Stimulated activated CD8-positive, alpha-beta memory T cell treated with anti-CD3 and anti-CD28 coated beads, Interleukin-7, amount 100 ng/mL, for 1 hour (primary cell): Measurements from ENCODE around the gene ZNF546.
A peak's percentile ranks its signal among the peaks of the same experiment; 100 is the strongest.
"Not testable (repeated sequence)": the region's sequence is repeated elsewhere in the genome, so short reads cannot be mapped to it uniquely, and the experiment has no call there.

Experiments used
- DNase-seq, 2 donors: peaks; one replicate each; pipeline ENCODE4 v3.0.0-alpha.2; 2020; ENCODE audit warnings: low read depth in 2 of 2

Gene ZNF546

DNA sequence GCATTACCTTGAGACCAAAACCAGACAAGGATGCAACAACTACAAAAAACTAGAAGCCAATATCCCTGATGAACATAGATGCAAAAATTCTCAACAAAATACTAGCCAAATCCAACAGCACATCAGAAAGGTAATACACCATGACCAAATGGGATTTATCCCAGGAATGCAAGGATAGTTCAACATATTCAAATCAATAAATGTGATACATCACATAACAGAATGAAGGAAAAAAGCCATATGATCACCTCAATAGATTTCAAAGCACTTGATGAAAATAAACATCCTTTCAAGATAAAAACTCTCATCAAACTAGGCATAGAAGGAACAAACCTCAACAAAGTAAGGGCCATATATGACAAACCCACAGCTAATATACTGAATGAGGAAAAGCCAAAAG is 10.2 kb upstream of the ZNF546 start:
- DNase-seq, result no peak

DNA sequence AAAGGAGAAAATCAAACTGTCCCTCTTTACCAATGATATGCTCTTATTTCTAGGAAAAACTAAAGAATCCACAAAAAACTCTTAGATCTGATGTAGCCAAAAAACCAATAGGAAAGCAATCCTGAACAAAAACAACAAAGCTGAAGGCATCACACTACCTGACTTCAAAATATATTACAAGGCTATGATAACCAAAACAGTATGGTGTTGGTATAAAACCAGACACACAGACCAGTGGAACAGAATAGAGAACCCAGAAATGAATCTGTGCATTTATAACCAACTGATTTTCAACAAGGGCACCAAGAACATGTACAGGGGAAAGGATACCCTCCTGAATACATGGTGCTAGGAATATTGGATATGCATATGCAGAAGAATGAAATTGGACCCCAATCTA is 9.7 kb upstream of the ZNF546 start:
- DNase-seq, result no peak

DNA sequence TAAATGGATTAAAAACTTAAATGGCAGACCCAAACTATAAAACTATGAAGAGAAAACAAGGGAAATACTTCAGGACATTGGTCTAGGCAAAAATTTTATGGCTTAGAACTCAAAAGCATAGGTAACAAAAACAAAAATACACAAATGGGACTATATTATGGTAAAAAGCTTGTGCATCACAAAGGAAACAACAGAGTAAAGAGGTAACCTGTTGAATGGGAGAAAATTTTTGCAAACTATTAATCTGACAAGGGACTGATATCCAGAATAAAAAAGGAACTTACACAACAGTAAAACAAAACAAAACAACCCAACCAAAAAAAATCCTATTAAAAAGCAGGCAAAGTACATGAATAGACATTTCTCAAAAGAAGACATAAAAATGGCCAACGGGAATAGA is 9.3 kb upstream of the ZNF546 start:
- no peak for DNase-seq

DNA sequence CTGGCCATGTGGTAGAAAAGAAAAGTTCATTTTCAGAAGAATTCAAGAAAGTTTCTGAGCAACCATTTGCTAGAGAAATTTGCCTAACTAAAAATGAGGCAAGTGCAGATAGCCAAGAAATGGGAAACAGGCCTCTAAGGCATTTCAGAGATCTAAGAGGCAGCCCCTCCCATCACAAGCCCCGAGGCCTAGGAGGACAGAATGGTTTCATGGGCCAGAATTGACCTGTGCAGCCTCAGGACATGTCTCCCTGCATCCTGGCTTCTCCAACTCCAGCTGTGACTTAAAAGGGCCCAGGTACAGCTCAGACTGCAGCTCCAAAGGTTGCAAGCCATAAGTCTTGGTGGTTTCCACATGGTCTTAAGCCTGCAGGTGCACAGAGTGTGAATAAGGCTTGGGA is 3.3 kb upstream of the ZNF546 start:
- DNase-seq, result no peak

DNA sequence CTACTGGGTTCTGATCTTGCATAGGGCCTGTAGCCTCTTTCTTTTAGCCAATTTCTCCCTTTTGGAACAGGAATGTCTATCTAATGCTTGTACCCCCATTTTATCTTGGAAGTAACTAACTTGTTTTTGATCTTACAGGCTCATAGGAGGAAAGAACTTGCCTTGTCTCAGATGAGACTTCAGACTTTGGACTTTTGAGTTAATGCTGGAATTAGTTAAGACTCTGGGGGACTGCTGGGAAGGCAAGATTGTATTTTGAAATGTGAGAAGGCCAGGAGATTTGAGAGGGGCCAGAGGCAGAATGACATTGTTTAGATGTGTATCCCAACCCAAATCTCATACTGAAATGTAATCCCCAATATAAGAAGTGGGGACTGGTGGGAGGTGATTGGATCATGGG is 2.5 kb upstream of the ZNF546 start:
- DNase-seq, result no peak

DNA sequence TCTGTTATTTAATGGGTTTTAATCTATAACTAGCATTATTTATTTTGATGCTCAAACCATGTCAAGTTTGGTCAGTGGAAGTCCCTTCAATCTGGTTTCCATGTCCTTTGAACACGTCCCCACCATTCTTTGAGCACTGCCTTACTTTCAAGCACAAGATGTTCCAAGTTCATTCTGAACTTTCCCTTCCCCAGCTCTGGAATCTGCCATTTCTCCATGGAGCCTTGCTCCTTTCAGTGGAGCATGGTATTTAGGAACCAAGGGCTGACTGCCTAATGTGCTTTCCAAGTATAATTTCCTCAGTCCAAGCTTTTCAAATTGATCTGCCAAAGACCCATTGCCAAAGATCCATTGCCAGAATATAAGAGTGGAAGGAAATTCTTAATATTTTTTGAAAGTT is 1.1 kb upstream of the ZNF546 start:
- no peak for DNase-seq

DNA sequence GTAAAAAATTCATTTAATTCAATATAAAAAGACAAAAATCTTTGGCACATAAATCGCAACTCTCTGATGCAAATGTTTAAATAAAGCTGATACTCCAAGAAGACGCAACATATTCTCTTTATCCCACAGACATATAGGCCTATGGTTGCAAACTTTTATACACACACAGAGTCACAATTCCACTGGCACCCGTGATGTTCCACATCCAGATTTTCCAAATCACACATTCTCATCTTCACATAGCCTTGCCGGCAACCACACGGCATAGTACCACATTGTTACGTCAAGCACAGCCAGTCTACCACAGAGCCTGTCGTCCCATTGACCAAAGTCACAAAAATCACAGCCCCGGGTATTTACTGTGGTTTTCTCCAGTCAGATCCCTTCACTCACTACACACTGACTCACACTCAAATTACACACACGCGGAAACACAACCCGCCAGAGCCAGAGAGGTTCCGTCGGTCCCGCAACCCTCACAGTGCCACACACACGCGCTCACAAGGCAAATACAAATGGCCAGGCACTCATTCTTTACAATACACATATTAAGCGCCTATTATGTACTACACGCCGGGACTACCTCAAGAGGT is 546 bp upstream of the ZNF546 start:
- peak in 1 of 2 donors; percentile 7 for DNase-seq

DNA sequence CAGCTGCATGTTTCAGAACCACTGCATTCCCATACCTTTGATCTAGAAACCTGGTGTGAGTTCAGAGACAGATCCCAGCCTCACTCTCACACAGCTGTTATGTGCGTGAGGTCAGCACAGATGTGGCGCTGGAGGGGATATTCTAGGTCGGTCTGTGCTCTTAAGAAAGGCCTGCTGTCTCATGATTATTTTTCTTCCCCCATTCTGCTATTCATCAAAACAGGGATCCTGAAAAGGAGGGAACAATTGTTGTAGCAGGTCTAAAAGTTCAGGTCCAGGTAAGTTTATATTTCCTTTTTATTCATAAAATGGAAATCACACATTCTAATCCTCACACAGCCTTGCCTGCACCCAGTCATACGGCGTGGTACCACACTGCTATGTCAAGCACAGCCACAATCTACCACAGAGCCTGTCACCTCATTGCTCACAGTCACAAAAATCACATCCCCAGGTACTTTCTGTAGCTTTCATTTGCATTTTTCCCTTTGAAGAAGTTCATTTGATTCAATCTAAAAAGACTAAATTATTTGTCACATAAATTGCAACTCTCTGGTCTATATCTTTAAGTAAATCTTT is 867 bp downstream of the ZNF546 start:
- no peak for DNase-seq

DNA sequence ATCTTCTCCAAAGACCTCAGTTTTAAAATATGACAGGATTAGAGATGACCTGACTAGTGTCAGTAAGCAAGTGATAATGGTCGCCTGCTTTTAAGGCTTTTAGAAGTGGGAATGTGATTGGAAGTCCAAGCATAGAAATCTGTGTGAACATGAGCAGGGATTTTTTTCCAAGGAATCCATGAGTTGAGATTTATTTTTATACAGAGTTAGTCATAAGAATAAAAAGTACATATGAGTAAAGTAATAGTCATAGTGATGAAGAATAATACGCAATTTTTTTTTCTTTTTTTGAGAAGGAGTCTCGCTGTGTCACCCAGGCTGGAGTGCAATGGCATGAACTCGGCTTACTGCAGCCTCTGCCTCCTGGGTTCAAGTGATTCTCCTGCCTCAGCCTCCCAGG is 1.6 kb downstream of the ZNF546 start:
- DNase-seq, result no peak

DNA sequence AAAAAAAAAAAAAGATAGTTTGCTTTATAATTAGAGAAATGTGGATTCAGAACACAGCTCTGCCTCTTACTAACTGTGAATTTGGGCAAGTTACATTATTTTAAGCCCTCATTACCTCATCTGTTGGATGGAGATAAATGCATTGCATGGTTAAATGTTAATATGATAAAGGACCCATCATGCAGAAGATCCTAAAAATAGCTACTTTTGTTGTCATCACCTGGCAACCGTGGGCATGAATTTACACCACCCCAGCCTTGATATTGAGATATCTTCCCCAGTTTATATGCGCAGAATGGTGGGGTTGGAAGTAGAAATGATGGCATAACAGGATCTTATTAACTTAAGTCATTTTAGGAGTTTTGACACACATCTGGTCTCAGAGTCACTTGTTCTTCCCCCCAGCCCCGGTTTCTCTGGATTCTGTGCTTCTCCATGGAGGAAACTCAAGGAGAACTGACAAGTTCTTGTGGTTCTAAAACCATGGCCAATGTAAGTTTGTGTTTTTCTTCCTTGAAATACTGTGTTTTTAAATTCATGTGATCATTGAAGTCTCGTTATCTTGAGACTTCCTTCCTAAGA is 8.9 kb downstream of the ZNF546 start:
- no peak for DNase-seq

DNA sequence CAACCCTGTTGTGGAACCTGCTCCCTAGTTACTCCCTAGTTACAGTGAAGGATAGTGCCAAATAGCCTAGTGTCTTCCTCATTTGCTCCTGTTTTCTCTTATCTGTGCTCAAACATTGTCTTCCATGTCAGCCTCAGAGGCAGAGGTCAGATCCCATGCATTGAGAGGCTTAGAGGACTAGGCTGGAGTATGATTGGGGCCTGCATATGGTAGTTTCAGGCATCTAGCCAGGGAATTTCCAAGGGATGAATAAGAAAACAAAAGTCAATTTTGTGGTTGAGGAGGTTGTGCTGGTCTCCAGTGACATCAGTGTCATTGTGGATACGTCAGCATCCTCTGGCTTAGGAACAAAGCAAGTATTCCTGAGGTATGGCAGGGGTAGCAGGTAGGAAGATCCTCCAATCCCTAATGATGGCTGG is 9.4 kb downstream of the ZNF546 start:
- no peak for DNase-seq

DNA sequence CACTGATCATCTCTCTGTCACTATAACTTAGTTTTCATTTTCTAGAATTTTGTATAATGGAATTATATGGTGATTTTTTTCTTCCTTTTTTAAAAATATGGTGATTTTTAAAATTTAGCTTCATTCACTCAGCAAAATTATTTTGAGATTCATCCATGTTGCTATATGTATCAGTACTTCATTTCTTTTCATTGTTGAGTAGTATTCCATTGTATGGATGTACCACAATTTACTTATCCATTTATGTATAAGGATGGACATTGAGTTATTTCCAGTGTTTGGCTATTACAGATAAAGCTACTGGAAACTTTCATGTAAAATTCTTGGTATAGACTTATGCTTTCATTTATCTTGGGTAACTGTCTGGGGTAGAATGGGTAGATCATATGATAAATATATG is 12.8 kb downstream of the ZNF546 start:
- DNase-seq, result no peak

DNA sequence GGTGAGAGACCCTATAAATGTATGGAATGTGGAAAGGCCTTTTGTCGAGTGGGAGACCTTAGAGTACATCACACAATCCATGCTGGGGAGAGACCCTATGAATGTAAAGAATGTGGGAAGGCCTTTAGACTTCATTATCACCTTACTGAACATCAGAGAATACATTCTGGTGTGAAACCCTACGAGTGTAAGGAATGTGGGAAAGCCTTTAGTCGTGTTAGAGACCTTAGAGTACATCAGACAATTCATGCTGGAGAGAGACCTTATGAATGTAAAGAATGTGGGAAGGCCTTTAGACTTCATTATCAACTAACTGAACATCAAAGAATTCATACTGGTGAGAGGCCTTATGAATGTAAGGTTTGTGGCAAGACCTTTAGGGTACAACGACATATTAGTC is 17.1 kb downstream of the ZNF546 start:
- no peak for DNase-seq

DNA sequence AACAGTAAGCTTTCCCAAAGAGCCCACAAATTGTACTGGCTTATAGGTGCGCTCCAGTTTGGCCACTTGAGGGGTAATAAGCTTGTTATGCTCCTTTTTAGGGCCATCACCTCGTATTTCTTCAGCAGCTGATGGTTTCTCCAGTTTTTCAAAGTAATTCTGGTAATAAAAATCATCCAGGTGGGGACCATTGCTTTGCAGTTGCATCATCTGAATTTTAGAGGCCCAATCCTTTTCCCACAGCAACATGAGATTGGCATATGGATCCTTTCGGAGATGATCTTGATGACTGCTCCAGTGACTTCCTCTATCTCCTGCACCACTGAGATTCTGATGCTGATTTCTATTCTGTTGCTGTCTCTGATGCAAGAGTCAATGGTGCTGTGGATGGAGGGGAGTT is 27.1 kb downstream of the ZNF546 start:
- DNase-seq, result no peak

DNA sequence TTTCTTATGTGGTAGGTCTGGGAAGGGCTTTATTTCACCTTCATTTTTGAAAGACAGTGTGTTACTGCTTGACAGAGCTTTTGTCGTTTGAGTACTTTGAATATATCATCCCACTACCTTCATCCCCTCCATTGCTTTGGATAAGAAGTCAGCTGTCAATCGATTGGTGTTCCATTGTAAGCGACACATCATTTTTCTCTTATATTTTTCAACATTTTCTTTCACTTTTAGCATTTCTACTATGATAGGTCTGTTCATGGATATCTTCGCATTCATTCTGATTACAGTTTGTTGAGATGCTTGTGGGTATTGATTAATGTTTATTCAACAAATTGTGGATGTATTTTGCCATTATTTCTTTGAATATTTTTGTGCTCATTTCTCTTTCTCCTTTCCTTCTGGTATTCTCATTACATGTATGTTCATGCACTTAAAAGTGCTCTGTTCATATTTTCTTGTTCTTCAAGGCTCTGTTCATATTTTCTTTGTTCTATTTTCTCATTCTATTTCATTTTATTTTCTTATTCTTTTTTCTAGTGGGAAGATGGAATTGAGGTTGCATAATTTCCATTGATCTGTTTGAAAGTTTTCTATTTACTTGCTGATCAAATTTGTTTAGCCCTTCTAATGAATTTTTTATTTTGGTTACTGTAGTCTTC is 29.2 kb downstream of the ZNF546 start:
- no peak for DNase-seq

DNA sequence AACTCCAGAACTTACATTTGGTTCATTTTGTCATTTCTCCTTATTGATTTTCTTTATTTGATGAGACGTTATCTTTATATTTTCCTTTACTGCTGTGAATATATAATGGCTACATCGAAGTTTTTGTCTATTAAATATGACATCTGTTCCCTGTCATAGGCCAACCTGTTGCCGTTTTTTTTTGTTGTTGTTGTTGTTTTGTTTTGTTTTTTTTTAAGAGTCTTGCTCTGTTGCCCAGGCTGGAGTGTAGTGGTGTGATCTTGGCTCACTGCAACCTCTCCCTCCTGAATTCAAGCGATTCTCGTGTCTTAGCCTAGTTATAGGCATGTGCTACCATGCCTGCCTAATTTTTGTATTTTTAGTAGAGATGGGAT is 29.7 kb downstream of the ZNF546 start:
- DNase-seq, result no peak

DNA sequence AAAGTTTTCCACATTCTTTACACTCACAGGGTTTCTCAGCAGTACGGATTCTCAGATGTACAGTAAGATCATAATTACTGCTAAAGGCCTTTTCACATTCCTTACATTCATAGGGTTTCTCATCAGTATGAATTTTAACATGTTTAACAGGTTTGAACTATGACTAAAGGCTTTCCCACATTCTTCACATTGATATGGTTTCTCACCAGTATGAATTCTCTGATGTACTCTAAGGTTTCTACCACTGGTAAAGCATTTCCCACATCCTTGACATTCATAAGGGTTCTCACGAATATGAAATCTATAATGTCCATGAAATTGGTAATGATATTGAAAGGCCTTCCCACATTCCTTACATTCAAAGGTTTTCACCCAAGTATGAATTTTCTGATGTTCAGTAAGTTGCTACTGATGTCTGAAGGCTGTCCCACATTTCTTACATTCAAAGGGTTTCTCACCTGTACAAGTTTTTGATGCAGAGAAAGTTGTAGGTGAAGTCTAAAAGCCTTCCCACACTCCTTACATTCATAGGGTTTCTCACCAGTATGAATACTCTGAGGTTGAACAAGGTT is 37.2 kb downstream of the ZNF546 start:
- no peak for DNase-seq

DNA sequence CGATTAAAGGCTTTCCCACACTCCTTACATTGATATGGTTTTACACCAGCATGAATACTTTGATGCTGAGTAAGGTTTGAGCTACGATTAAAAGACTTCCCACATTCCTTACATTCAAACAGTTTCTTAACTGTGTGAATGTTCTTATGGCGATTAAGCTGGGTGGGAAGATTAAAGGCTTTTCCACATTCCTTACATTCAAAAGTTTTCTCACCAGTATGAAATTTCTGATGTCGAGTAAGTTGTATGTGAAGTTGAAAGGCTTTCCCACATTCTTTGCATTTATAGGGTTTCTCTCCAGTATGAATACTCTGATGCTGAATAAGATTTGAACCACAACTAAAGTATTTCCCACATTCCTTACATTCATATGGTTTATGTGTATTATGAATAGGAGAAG is 39.1 kb downstream of the ZNF546 start:
- DNase-seq, result no peak

DNA sequence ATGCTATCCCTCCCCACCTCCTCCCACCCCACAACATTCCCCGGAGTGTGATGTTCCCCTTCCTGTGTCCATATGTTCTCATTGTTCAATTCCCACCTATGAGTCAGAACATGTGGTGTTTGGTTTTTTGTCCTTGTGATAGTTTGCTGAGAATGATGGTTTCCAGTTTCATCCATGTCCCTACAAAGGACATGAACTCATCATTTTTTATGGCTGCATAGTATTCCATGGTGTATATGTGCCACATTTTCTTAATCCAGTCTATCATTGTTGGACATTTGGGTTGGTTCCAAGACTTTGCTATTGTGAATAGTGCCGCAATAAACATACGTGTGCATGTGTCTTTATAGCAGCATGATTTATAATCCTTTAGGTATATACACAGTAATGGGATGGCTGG is 41.2 kb downstream of the ZNF546 start:
- DNase-seq, result not testable (repeated sequence)

DNA sequence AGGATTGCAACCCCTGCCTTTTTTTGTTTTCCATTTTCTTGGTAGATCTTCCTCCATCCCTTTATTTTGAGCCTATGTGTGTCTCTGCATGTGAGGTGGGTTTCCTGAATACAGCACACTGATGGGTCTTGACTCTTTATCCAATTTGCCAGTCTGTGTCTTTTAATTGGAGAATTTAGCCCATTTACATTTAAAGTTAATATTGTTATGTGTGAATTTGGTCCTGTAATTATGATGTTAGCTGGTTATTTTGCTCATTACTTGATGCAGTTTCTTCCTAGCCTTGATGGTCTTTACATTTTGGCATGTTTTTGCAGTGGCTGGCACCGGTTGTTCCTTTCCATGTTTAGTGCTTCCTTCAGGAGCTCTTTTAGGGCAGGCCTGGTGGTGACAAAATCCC is 44.9 kb downstream of the ZNF546 start:
- DNase-seq, result not testable (repeated sequence)

DNA sequence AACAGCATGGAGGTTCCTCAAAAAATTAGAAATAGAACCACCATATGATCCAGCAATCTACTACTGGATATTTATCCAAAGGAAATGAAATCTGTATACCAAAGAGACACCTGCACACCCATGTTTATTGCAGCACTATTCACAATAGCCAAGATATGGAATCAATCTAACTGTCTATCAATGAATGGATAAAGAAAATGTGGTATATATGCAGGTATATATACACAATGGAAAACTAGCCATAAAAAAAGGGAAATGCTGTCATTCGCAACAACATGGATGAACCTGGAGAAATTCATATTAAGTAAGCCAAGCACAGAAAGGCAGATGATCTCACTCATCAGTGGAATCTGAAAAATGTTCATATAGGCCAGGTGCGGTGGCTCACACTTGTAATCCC is 56.6 kb downstream of the ZNF546 start:
- no peak for DNase-seq

DNA sequence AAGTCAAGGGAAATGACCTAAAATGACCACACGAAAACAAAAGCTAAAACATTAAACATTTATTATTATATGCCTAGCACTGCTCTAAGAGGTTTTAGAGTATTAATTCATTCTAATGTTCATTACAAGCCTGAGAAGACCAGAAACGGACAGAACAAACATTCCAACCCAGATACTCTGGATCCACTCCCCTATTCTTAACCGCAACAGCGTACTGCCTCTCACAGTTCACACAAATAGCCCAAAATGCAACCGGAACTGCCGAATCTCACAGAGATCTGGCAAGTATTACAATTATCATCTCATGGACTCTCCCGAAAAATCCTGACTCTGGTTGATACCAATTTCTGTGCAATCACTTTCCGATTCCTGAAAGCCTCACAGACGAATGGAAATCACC is 57.8 kb downstream of the ZNF546 start:
- DNase-seq, result no peak

DNA sequence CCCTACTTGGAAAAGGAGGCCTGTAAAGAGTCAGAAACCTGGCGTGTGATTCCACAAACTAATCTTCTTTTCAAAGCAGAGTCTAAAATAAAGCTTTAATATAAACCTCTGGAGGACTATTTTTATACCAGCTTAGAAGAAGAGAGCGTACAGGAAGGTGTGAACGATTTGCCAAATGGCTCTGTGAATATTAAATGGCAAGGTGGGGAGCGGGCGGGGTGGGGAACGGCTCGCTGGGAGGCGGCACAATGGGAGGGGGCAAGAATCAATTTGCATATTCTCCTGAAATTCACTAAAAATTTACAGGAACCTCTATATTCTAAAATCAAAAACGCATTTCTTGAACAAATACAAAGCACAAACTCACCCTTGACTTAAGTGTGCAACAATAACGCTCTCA is 58.2 kb downstream of the ZNF546 start:
- no peak for DNase-seq
